SK-N-MC (cell line): ENCODE measurements around the gene DPP7.

Source experiments
- EZH2 ChIP-seq: fragments of 200-600 bp; sonication (generic); IDR thresholded peaks from one replicate; pipeline ENCODE4 v1.6.1; 2017; ENCODE audit warnings: antibody characterized with exemption
- FOXP2 ChIP-seq: optimal IDR thresholded peaks from 2 replicates; pipeline ENCODE3; 2011; ENCODE audit warnings: mild to moderate bottlenecking, moderate library complexity; ENCODE audit not compliant: insufficient read depth; ENCODE audit errors: extremely low read length, control extremely low read depth

- no peak for TF ChIP-seq FOXP2
- TF ChIP-seq EZH2 = no peak
Observed at GRCh38 chr9:137114220-137114612, 317 bp downstream of the DPP7 start.
